Calu3 (cell line): ENCODE data around the gene SEMA3F. TPM values are rescaled to one million over a fixed set of nuclear protein-coding genes. Genes with fewer than 3 reads are reported as not detected.

Experiments
- BruUV-seq: library from RNA; stranded (reverse); fragments of 400-500 nt; replicated peaks from 2 replicates; lab custom pipeline; 2021; lab: Mats Ljungman, UMichigan
- CTCF ChIA-PET: fragments of 300-600 bp; sonication (Branson Sonifier 250); formaldehyde crosslinking; loops from one replicate; lab custom pipeline; 2022; ENCODE audit warnings: antibody characterized with exemption; lab: Charles Lee
- DNase-seq: peaks from one replicate; pipeline ENCODE4 v3.0.0; 2022
- H3K27ac Mint-ChIP-seq: one replicate; pipeline ENCODE4 v1.8.0; 2022; ENCODE audit warnings: mixed read lengths; ENCODE audit not compliant: unreplicated experiment
- H3K27me3 Mint-ChIP-seq: one replicate; pipeline ENCODE4 v1.8.0; 2022; ENCODE audit warnings: mixed read lengths; ENCODE audit not compliant: unreplicated experiment
- H3K36me3 Mint-ChIP-seq: one replicate; pipeline ENCODE4 v1.8.0; 2022; ENCODE audit warnings: mild to moderate bottlenecking, moderate library complexity, mixed read lengths; ENCODE audit not compliant: insufficient read depth, unreplicated experiment
- H3K4me1 Mint-ChIP-seq: one replicate; pipeline ENCODE4 v1.8.0; 2022; ENCODE audit warnings: mild to moderate bottlenecking, low read depth, mixed read lengths; ENCODE audit not compliant: unreplicated experiment
- H3K4me3 Mint-ChIP-seq: one replicate; pipeline ENCODE4 v1.8.0; 2022; ENCODE audit warnings: mild to moderate bottlenecking, low read depth, moderate library complexity, mixed read lengths; ENCODE audit not compliant: unreplicated experiment
- H3K9me3 Mint-ChIP-seq: one replicate; pipeline ENCODE4 v1.8.0; 2022; ENCODE audit warnings: low read depth, mixed read lengths; ENCODE audit not compliant: unreplicated experiment
- intact Hi-C: fragments of 100-400 bp; cut with micrococcal nuclease; formaldehyde crosslinking; loops from one replicate; pipeline ENCODE4 v1.10.0; 2022; ENCODE audit not compliant: unreplicated experiment
- total RNA-seq: library from RNA; stranded (reverse); gene quantifications from 2 replicates; pipeline ENCODE4 v1.2.3, GENCODE V29; 2022
- TF ChIP-seq, protein P1 (sequence below): fragments of 200-600 bp; IDR thresholded peaks from one replicate; pipeline ENCODE4 v1.8.0; 2022; ENCODE audit warnings: antibody characterized with exemption; ENCODE audit not compliant: unreplicated experiment

Gene SEMA3F
- total RNA-seq, 1 experiment from 2014 or later = 1.7 TPM

DNA sequence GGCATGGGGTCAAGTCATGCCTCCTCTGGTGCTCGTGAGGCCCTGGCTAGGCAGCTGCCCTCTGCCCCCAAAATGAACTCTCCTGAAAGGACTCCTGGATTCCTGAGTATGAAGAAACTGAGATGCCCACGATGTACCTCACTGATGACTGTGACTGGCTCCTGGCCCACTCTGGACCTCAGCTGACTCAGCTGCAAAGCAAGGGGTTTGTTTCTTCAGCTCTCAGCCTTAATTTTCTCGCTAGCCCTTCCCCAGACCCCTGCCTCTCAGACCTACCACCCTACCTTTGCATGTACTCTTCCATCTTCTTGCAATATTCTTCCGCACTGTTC is 75.6 kb downstream of the SEMA3F start:
- H3K27me3 Mint-ChIP-seq = peaks cover 2% of the 10 kb centered on the region
- CTCF ChIA-PET = no interaction called here
- no peak overlapping the region for H3K27ac Mint-ChIP-seq
- H3K4me1 Mint-ChIP-seq = peaks cover 27% of the 10 kb centered on the region
- no peaks in the 10 kb centered on the region for H3K9me3 Mint-ChIP-seq
- TF ChIP-seq, protein P1, sequence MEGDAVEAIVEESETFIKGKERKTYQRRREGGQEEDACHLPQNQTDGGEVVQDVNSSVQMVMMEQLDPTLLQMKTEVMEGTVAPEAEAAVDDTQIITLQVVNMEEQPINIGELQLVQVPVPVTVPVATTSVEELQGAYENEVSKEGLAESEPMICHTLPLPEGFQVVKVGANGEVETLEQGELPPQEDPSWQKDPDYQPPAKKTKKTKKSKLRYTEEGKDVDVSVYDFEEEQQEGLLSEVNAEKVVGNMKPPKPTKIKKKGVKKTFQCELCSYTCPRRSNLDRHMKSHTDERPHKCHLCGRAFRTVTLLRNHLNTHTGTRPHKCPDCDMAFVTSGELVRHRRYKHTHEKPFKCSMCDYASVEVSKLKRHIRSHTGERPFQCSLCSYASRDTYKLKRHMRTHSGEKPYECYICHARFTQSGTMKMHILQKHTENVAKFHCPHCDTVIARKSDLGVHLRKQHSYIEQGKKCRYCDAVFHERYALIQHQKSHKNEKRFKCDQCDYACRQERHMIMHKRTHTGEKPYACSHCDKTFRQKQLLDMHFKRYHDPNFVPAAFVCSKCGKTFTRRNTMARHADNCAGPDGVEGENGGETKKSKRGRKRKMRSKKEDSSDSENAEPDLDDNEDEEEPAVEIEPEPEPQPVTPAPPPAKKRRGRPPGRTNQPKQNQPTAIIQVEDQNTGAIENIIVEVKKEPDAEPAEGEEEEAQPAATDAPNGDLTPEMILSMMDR = no peak
- intact Hi-C loops = no loop called here
- no peak overlapping the region for H3K4me3 Mint-ChIP-seq
- no TSS peak for BruUV-seq
- no peak for DNase-seq
- peaks cover 39% of the 10 kb centered on the region for H3K36me3 Mint-ChIP-seq

DNA sequence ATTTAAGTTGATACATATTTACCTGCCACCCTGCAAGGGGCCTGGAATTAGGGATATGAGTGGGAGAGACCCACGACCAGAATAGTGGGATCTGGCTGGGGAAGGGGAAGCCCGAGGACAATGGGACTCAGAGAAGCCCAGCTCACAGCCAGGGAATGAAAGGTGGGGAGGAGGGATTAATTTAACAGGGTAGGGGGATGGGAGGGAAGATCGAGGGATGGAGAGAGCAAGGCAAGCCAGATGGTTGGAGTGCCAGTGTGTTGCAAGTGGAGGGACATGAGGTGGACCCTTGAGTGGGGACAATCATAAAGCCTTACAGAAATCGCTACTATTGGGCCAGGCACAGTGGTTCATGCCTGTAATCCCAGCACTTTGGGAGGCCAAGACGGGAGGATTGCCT is 76.5 kb downstream of the SEMA3F start:
- no peak overlapping the region for H3K27ac Mint-ChIP-seq
- H3K4me3 Mint-ChIP-seq = no peak overlapping the region
- H3K27me3 Mint-ChIP-seq = no peaks in the 10 kb centered on the region
- BruUV-seq = no TSS peak
- no peak for DNase-seq
- peaks cover 46% of the 10 kb centered on the region for H3K36me3 Mint-ChIP-seq
- peaks cover 27% of the 10 kb centered on the region for H3K4me1 Mint-ChIP-seq
- no peaks in the 10 kb centered on the region for H3K9me3 Mint-ChIP-seq
- intact Hi-C loops = no loop called here
- TF ChIP-seq, protein P1 = no peak
- CTCF ChIA-PET = no interaction called here

DNA sequence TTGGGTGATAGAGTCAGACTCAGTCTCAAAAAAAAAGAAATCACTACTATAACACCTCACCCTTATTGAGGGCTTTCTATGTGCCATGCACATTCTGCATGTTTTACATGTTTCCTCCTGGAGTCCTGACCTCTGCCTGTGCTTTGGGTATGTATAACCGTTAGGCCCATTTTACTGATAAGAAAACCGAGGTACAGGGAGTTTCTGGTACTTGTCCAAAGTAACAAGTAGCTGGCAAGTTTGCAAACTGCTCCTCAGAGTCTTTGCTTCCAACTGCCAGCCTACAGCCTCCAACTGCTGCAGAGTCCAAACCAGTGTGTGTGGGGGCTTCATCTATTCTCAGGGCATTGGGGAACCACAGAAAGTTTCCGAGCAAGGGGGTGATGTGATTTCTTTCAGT is 77.2 kb downstream of the SEMA3F start:
- BruUV-seq = no TSS peak

DNA sequence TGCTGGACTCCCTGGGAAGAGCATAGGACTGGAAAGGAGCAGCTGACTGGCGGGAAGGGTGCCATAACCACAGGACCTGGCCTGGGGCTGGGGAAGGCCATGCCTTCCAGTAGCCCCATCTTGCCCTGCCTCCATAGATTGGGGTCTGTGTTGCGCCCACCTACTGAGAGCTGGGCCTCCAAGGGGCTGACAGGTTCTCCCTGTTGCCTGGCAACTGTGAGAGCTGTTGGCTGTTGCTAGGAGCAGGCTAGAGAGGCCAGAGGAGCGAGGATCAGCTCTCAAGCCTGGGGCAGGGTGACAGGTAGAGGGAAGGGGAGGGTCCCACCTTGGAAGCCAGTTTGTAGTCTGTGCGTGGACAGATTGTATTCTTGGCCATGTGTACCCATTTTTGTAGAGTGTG is 78.1 kb downstream of the SEMA3F start:
- peaks cover 46% of the 10 kb centered on the region for H3K36me3 Mint-ChIP-seq
- no peak overlapping the region for H3K4me3 Mint-ChIP-seq
- H3K9me3 Mint-ChIP-seq = no peaks in the 10 kb centered on the region

More for the DNA sequence above, 77.2 kb downstream of the SEMA3F start:
- Mint-ChIP-seq H3K4me1 (peaks cover 33% of the 10 kb centered on the region), H3K9me3 (no peaks in the 10 kb centered on the region), H3K4me3 (no peak overlapping the region), H3K27ac (no peak overlapping the region), H3K27me3 (no peaks in the 10 kb centered on the region), H3K36me3 (peaks cover 46% of the 10 kb centered on the region)
- intact Hi-C loops = no loop called here
- DNase-seq = no peak
- TF ChIP-seq, protein P1 = no peak
- CTCF ChIA-PET = no interaction called here

More for the DNA sequence above, 78.1 kb downstream of the SEMA3F start:
- CTCF ChIA-PET = interaction anchor here (0.7 kb wide), 1 partner anchor 21 kb away, joined by 7 read pairs; no protein-coding TSS in a partner anchor
- Mint-ChIP-seq H3K27ac (no peak overlapping the region), H3K27me3 (no peaks in the 10 kb centered on the region), H3K4me1 (peaks cover 34% of the 10 kb centered on the region)
- BruUV-seq = no TSS peak
- DNase-seq = no peak
- TF ChIP-seq, protein P1 = no peak
- intact Hi-C loops = no loop called here
